Measurements from ENCODE around the gene TTC28. TPM values are rescaled to one million over a fixed set of nuclear protein-coding genes. Genes with fewer than 3 reads are reported as not detected.

The TTC28 gene
- total and polyA plus RNA-seq, 2 donors (not counting 3 experiments of a cell fraction or from before 2014, with no cell fraction given), result 16.5 to 51.1 TPM

DNA sequence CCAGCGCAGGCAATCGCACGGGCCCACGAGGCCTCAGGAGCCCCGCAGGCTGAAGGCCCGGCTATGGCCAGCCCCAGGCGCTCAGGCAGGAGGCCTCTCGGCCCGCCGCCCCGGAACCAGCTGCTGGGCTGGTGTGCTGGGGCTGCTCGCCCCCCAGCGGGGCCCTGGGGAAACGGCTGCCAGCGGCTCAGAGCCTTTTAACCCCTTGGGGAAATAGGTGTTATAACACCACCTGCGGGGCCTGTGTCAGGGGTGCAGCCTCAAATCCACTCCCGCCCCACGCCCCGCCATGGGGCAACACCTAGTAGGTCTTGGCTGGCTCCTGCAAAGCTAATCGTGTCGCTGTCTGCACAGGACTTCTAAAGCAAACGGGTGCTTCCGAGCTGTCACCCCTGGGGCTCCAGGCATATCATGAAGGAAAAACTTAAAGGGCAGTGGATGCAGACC is 237.4 kb downstream of the TTC28 start:
- H4K20me1 ChIP-seq (replicated peaks; ENCODE audit: control insufficient read depth, extremely low read depth, insufficient read depth, low read length), result peaks cover 3% of the 10 kb centered on the region
- POLR2A ChIA-PET, result no interaction called here
- peak overlapping the region; percentile 28 to 74 (median 46) for H3K4me3 ChIP-seq (replicated peaks in 1 of 3; ENCODE audit: insufficient read depth in 1 of 3, low read depth in 1 of 3, low read length in 3 of 3)
- H3K9ac ChIP-seq (replicated peaks; ENCODE audit: extremely low read depth, insufficient read depth, low read length), result peak overlapping the region; percentile 56
- dilution Hi-C loops (cut with MboI; ENCODE audit: extremely low pct_ligation_motif_present, low sequenced_read_pairs), result no loop called here
- TF ChIP-seq POLR2AphosphoS5 (IDR thresholded peaks at IDR 0.05; ENCODE audit: insufficient read depth, low read depth, low read length) (peak; percentile 28), MYC (IDR thresholded peaks at IDR 0.05; ENCODE audit: low read depth, low read length) (no peak)
- TF ChIP-seq, protein P1, sequence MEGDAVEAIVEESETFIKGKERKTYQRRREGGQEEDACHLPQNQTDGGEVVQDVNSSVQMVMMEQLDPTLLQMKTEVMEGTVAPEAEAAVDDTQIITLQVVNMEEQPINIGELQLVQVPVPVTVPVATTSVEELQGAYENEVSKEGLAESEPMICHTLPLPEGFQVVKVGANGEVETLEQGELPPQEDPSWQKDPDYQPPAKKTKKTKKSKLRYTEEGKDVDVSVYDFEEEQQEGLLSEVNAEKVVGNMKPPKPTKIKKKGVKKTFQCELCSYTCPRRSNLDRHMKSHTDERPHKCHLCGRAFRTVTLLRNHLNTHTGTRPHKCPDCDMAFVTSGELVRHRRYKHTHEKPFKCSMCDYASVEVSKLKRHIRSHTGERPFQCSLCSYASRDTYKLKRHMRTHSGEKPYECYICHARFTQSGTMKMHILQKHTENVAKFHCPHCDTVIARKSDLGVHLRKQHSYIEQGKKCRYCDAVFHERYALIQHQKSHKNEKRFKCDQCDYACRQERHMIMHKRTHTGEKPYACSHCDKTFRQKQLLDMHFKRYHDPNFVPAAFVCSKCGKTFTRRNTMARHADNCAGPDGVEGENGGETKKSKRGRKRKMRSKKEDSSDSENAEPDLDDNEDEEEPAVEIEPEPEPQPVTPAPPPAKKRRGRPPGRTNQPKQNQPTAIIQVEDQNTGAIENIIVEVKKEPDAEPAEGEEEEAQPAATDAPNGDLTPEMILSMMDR (IDR thresholded peaks at IDR 0.05; ENCODE audit: extremely low read depth in 1 of 2, insufficient read depth in 1 of 2, low read depth in 1 of 2, low read length in 2 of 2), result peak; percentile 62 to 78
- no peaks in the 10 kb centered on the region for H3K79me2 ChIP-seq (ENCODE audit: control insufficient read depth, insufficient read depth, low read length)
- H3K4me2 ChIP-seq (ENCODE audit: insufficient read depth, low read length), result peak overlapping the region; percentile 95
- no peak overlapping the region for H3K27ac ChIP-seq (ENCODE audit: insufficient read depth, low read depth, low read length)
- CTCF ChIA-PET, result interaction anchor here (0.7 to 3.3 kb wide), 11 partner anchors 8 to 561 kb away, joined by 3 to 20 read pairs (median 3); no protein-coding TSS in a partner anchor
- no TSS peak for BruUV-seq (replicated peaks)
- intact Hi-C loops (cut with micrococcal nuclease), result loop anchor here (1.0 to 2.0 kb wide), 3 partner anchors 189 to 391 kb away; no protein-coding TSS in a partner anchor
- DNase-seq (ENCODE audit: low read depth, low spot score) (peak; percentile 59), FAIRE-seq (no peak)
- H3K9me1 ChIP-seq (replicated peaks; ENCODE audit: control insufficient read depth, extremely low read depth, insufficient read depth, low read length), result no peaks in the 10 kb centered on the region
- no peaks in the 10 kb centered on the region for H3K36me3 ChIP-seq (ENCODE audit: control insufficient read depth in 2 of 2, extremely low read depth in 1 of 2, insufficient read depth in 2 of 2, low read length in 2 of 2)
- H3K27me3 ChIP-seq (ENCODE audit: control insufficient read depth in 2 of 2, insufficient read depth in 2 of 2, low read length in 2 of 2), result no peaks in the 10 kb centered on the region
- H2AFZ ChIP-seq (ENCODE audit: low read depth, low read length), result peak overlapping the region; percentile 38
- peaks cover 25% of the 10 kb centered on the region for H3K4me1 ChIP-seq (ENCODE audit: control insufficient read depth, extremely low read depth, insufficient read depth, low read length)
- no peaks in the 10 kb centered on the region for H3K9me3 ChIP-seq (replicated peaks; ENCODE audit: control insufficient read depth, insufficient read depth, low read length)

GRCh38 chr22:28441720-28442263 is 237.8 kb downstream of the TTC28 start:
- dilution Hi-C loops (cut with MboI; ENCODE audit: extremely low pct_ligation_motif_present, low sequenced_read_pairs) (no loop called here), intact Hi-C loops (cut with micrococcal nuclease) (loop anchor here (1.0 to 2.0 kb wide), 3 partner anchors 189 to 390 kb away; no protein-coding TSS in a partner anchor)
- no peak for FAIRE-seq
- peak overlapping the region; percentile 95 for H3K4me2 ChIP-seq (ENCODE audit: insufficient read depth, low read length)
- no peaks in the 10 kb centered on the region for H3K36me3 ChIP-seq (ENCODE audit: control insufficient read depth in 2 of 2, extremely low read depth in 1 of 2, insufficient read depth in 2 of 2, low read length in 2 of 2)
- H3K27me3 ChIP-seq (ENCODE audit: control insufficient read depth in 2 of 2, insufficient read depth in 2 of 2, low read length in 2 of 2), result no peaks in the 10 kb centered on the region
- H3K27ac ChIP-seq (ENCODE audit: insufficient read depth, low read depth, low read length), result no peak overlapping the region
- no peaks in the 10 kb centered on the region for H3K79me2 ChIP-seq (ENCODE audit: control insufficient read depth, insufficient read depth, low read length)
- DNase-seq (ENCODE audit: low read depth, low spot score), result peak; percentile 9
- TF ChIP-seq MYC (IDR thresholded peaks at IDR 0.05; ENCODE audit: low read depth, low read length), result no peak
- CTCF ChIA-PET, result interaction anchor here (0.7 to 3.3 kb wide), 11 partner anchors 15 to 560 kb away, joined by 3 to 20 read pairs (median 3); no protein-coding TSS in a partner anchor
- H3K4me1 ChIP-seq (ENCODE audit: control insufficient read depth, extremely low read depth, insufficient read depth, low read length), result peaks cover 25% of the 10 kb centered on the region
- no TSS peak for BruUV-seq (replicated peaks)
- peak overlapping the region; percentile 38 for H2AFZ ChIP-seq (ENCODE audit: low read depth, low read length)
- H3K4me3 ChIP-seq (replicated peaks in 1 of 3; ENCODE audit: insufficient read depth in 1 of 3, low read depth in 1 of 3, low read length in 3 of 3), result peak overlapping the region; percentile 2 to 39 (median 28)
- no peaks in the 10 kb centered on the region for H3K9me1 ChIP-seq (replicated peaks; ENCODE audit: control insufficient read depth, extremely low read depth, insufficient read depth, low read length)
- peak overlapping the region; percentile 52 for H3K9ac ChIP-seq (replicated peaks; ENCODE audit: extremely low read depth, insufficient read depth, low read length)
- POLR2A ChIA-PET, result no interaction called here
- H4K20me1 ChIP-seq (replicated peaks; ENCODE audit: control insufficient read depth, extremely low read depth, insufficient read depth, low read length), result peaks cover 3% of the 10 kb centered on the region
- no peaks in the 10 kb centered on the region for H3K9me3 ChIP-seq (replicated peaks; ENCODE audit: control insufficient read depth, insufficient read depth, low read length)

Measured in endothelial cell of umbilical vein (primary cell).